AG20443 (cell line): Measurements from ENCODE around the gene PEF1.

Experiments used
- DNase-seq: peaks from one replicate; pipeline ENCODE4 v3.0.0; 2012; ENCODE audit warnings: low spot score, mixed read lengths

Gene PEF1

DNA sequence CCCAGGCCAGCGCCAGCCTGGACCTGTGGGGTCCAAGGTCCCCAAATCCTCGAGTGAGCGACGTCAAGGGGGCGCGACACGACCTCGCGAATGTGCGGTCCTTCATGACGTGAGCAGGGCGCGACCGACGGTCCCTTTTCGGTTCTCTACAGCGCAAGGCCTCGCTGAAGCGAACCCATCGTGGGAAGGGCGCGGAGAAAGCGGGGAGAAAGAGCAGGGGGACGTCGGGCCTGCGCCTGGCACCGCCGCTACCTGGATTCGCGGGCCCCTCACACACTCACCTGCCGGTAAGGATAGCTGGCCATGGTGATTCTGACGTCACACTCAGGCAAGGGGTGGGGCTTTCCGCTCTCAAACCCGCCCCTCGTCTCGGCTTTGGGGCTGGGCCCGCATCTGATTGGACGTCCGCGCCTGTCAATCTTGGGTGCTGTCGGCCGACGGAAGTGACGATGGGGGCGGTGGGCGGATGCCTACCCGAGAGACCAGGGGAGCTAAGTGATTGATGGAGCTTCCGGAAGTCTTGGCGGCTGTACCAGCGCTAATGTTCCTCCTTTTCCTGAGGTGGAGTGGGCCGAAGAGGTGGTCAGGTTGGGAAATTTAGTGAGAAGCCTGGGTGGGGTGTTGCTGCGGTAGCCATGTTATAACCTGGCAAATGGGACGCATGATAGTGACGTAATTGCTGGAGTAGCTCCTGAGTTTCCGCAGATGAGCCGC, at the start of gene PEF1:
PEF1 (minus strand) TSS at position 317 of the 714 bp plus-strand sequence; CDS start at position 305, 12 bp downstream.
- peak; percentile 99 for DNase-seq

GRCh38 chr1:31693231-31693630, 48.6 kb upstream of the PEF1 start:
- DNase-seq = no peak

- DNase-seq = no peak
Measured at GRCh38 chr1:31691951-31692350, 47.3 kb upstream of the PEF1 start.

- DNase-seq = no peak
Measured at GRCh38 chr1:31691446-31691845, 46.8 kb upstream of the PEF1 start.

DNA sequence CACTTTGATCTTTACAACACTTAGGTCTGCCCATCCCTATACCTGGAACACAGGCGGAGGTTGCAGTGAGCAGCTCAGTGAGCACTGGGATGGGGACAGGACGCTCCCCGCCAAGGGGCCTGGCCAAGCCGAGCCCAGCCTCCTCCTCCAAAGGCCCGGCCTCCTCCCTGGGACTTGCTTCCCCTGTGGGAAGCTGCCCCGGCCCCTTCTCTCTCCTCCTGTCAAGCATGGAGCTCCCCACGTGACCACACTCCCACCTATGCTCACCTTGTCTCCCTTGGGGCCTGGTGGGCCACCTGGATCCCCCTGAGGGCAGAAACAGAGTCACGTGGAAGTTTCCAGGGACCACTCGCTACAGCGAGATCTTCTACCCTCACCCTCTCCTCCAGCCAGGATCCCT, 46.2 kb upstream of the PEF1 start:
- DNase-seq = no peak

DNA sequence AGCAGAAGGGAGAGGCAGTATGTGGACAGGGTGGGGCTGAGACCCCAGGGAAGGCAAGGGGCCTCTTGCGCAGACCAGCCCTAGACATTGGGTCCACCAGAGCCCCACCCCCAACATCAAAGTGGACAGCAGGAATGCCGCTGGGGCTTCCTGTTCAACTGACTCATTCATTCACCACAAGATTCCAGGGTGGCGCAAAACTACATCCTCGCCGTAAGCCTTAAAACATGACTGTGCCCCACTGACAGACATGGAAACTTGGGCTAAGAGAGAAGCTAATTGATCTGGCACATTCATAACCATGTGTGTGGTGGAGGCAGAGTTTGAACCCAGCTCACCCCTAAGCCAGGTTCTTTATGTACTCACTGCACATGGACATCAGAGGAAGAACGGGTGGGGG, 45.2 kb upstream of the PEF1 start:
- peak; percentile 95 for DNase-seq

DNA sequence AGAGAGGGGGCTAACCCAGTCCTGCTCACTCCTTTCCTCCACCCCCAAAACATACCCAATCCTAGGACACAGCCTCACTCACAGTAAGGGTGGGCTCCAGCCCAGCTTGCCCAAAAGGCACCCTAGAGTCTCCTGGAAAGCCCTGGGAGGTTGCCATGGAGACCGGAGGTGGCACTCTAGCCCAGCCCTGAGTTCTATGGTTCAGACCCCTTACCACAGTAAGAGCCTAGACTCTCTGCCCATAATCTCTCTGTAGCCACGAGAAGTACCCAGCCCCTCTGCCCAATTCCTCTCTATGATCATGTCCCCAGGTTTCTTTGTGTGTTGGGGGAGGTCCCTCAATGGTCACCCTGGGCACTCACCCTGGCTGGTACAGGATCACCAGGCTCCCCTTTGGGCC, 44.7 kb upstream of the PEF1 start:
- DNase-seq = no peak

DNA sequence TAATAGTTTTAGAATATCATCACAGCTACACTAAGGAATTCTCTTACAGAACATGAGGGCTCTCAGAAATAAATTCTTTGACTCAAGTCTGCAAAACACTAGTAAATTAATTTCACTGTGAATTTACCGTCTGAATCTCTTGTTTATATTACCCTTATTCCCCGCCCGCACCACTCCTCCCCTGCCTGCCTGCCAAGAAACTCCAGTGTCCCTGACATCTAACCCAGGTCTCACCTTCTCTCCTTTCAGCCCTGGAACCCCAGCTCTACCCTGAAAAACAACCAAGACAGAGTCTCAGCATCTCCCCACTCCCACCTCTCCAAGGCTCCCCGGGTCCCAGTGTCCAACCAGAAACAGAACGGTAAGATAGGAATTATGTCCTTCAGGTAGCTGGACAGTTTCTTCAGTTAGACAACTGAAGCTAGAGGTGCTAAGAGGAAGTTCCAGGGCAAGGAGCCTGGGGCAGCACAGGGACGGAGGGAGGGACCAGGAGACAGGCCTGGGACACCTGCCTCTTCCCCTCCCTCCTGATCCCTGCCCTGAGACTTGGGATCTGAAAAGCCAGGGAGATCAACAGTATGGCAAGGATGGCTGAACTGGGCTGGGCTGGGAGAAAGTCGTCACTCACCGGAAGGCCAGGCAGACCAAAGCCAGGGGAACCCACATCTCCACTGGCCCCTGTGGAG, 43.7 kb upstream of the PEF1 start:
- no peak for DNase-seq

- no peak for DNase-seq
Measured at GRCh38 chr1:31687601-31688000, 42.9 kb upstream of the PEF1 start.

GRCh38 chr1:31685795-31686194, 41.1 kb upstream of the PEF1 start:
- DNase-seq = no peak

- no peak for DNase-seq
Measured at GRCh38 chr1:31683997-31684396, 39.3 kb upstream of the PEF1 start.

DNA sequence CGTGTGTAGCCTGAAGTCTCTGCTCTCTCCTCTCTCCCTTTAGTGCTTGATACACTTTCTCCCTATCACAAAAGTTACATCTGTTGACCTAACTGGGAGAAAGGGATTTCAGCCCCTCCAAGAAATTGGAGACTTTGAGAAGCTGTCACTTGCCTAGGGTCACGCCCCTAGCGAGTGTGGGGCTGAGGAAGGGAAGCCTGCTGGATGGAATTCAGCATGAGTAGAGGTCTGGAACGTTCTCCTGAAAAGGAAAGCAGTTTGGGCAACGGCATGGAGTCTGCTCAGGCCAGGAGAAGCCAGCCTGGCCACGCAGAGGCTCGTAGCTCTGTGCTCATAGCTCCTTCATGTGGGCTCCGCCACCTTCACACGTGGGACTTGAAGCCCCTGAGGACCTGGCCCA, 36.7 kb upstream of the PEF1 start:
- no peak for DNase-seq

DNA sequence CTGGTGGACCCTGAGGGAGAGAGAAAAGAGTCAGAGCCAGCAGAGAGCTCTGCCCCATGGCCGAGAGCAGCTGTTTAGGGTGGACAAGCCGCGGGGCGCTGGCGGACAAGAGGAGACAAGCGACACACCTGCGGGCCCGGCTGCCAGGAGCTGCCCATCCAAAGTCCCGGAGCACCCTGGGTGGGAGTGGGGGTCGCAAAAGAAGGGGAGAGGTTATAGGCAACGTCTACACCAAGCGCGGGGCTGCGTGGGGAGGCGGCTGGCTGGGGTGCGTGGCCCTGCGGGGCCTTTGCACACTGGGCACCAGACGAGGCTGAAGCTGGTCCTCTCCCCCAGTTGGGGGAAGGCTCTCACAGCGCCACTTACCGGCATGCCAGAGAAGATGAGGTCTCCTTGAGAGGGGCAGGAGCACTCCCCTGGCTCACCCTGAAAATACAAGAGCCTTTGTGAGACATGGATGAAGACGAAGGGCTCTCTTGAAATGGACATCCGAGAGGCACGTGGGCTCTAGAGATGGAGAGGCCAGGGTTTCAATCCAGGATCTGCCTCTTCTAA, 35.1 kb upstream of the PEF1 start:
- DNase-seq = no peak

GRCh38 chr1:31679091-31679490, 34.4 kb upstream of the PEF1 start:
- no peak for DNase-seq

DNA sequence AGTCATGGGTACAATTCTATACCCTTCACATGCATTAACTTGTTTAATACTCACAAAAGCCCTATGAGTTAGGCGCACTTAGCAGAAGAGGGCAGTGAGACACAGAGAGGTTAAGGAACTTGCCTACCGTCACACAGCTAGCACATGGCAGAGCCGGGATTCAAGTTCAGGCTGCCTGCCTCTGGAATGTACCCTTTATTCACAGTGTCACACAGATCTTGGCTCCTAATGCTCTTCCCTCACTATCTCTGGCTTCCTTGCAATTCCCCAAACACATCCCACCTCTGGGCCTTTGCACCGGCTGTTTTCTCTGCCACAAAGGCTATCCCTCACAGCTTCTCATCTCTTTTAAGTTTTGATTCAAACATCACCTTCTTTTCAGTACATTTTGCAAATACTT, 34.0 kb upstream of the PEF1 start:
- DNase-seq = no peak

DNA sequence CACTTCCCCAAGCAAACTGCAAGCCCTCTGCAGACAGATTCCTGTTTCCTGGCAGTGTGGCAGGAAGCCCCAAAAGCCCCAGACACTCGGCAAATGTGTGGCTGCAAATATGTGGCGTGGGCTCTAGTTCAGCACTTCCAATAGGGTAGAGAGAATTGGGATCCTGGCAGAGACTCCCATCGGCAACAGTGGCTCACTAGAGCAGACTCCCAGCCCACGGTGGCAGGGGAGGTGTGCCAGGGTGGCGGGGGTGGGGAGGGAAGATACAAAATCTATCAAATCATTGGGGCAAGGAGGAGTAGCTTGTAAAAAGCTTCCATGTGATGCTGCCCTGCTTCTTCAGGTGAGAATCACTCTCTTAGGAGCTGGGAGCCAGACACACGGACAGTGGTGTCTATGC, 33.3 kb upstream of the PEF1 start:
- no peak for DNase-seq

DNA sequence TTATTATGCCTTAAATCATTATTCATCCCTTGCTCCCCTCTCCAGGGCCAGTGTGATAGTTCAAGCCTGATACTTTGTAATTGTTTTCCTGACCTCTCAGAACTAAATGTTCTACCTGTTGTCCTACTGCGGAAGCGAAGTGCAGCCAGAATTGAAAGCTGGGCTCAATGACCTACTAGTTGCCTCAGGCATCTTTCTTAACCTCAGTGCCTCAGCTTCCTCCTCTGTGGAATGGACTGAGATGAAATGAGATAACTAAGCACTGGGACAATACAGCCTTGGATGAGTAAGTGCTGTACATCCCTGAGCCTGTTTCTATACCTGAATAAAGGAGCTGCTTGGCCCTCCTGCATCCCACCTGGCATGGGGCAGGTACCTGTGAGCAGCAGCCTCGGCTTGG, 32.7 kb upstream of the PEF1 start:
- DNase-seq = no peak

- DNase-seq = no peak
Measured at GRCh38 chr1:31675756-31676155, 31.1 kb upstream of the PEF1 start.

DNA sequence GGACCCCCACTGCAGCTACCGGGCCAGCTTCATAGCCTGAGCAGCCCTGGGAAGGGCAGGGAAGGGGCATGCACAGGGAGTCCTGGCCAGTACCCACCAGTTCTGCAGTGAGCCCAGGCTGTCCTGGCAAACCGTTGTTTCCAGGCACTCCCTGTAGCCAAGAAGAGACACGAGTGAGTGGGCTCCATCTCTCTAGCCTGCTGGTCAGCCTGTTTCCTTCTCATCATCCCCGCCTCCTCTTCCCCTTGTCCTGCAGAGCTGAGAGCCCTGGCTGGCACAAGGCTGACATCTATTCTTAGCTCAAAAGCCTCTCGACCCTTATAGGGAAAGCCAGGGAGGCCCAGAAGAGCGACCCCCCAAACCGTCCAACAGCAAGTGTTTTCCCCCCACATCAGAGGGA, 30.5 kb upstream of the PEF1 start:
- DNase-seq = no peak

GRCh38 chr1:31674626-31675025, 29.9 kb upstream of the PEF1 start:
- DNase-seq = no peak

DNA sequence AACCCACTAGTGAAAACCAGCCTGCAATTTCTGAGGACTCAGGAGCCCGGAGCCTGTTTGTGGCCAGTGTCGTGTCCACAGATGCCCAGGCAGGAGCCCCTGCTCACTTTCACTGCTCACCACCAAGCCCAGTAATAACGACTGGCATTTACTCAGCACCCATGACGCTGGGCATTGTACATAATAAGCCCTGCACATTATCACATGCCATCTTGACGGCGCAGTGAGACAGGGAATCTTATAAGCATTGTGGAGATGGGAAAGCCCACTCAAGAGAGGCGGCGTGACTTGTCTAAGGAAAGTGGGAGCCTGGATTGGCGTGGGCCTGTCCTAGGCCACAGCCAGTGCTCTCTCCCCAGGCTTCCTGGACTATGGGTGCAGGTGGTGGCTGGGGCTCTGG, 28.8 kb upstream of the PEF1 start:
- DNase-seq = no peak

DNA sequence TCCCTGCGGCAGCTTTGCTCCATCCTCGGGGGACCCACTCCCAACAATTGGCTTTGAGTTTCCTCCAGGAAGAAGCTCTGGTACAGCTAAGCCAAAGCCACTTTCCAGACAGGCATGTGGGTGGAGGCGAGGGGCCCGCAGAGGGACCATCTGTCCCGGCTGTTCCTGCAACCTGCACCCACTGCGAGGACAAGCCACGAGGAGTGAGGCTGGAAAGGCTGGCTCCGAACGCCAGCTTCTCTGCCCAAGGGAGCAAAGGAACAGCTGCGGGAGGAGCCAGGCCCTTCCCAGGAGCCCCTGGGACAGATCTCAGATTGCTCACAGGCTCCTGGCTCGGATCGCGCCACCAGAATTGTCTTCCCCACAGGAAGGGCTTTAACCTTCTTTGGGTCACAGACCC, 28.3 kb upstream of the PEF1 start:
- DNase-seq = no peak

DNA sequence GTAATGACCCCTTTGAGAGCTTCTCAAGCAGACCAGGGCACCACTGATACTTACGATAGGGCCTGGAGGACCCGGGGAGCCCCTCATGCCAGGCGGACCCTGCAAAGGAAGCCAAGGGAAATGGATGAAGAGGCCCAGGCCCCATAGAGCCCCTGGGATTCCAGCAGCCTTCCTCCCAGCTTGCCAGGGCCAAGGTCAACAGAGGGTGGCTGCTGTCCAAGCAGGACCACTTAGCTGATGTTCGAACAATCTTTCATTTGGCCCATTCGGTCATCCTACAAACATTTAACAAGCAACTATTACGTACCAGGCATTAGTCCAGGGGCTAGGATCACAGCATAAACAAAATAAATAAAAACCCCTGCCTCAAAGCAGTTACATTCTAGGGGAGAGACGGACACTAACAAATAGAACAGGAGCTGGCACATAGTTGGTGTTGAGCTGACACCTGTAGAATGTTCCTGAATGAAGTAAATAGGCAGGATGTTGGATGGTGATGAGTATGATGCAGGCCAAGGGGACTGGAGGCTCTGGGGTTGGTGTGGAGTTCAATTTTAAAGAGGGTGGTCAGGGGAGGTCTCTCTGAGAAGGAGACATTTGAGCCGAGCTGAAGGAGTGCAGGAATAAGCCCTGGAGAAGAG, 27.0 kb upstream of the PEF1 start:
- DNase-seq = no peak
